Small intestine (tissue), 7 donors: Measurements from ENCODE around the gene TPD52L2. TPM values are rescaled to one million over a fixed set of nuclear protein-coding genes. Genes with fewer than 3 reads are reported as not detected.
A peak's percentile ranks its signal among the peaks of the same experiment; 100 is the strongest.

ENCODE experiments used
- DNase-seq, 2 donors: peaks; one replicate each; pipeline versions ENCODE4 v3.0.0 to v3.0.0-alpha.2; 2013
- FAIRE-seq: peaks from 2 replicates; lab custom pipeline; 2012; peaks lifted over from hg19 to GRCh38; lab: Jason Lieb, UNC
- H3K27ac ChIP-seq, 3 donors: one replicate each; pipeline ENCODE4 v1.5.1; 2013; ENCODE audit warnings: low read length in 2 of 3, mild to moderate bottlenecking in 2 of 3, control low read depth in 1 of 3, inconsistent platforms in 1 of 3, low read depth in 1 of 3, moderate library complexity in 1 of 3
- H3K27me3 ChIP-seq, 3 donors: one replicate each; pipeline ENCODE4 v1.6.1; 2013; ENCODE audit warnings: low read length in 3 of 3, inconsistent platforms in 1 of 3; ENCODE audit not compliant: control insufficient read depth in 3 of 3, insufficient read depth in 3 of 3
- H3K36me3 ChIP-seq, 3 donors: one replicate each; pipeline ENCODE4 v1.6.1; 2013; ENCODE audit warnings: low read length in 3 of 3, inconsistent platforms in 1 of 3, low read depth in 1 of 3, mild to moderate bottlenecking in 1 of 3, moderate library complexity in 1 of 3; ENCODE audit not compliant: control insufficient read depth in 3 of 3, insufficient read depth in 2 of 3
- H3K4me1 ChIP-seq, 3 donors: one replicate each; pipeline ENCODE4 v1.6.1; 2013; ENCODE audit warnings: low read length in 2 of 3, inconsistent platforms in 1 of 3, low read depth in 1 of 3, mild to moderate bottlenecking in 1 of 3, moderate library complexity in 1 of 3; ENCODE audit not compliant: control insufficient read depth in 3 of 3, insufficient read depth in 2 of 3
- H3K4me3 ChIP-seq, 3 donors: one replicate each; pipeline ENCODE4 v1.5.1; 2013; ENCODE audit warnings: low read length in 3 of 3, control low read depth in 1 of 3, inconsistent platforms in 1 of 3, low read depth in 1 of 3, mild to moderate bottlenecking in 1 of 3, moderate library complexity in 1 of 3
- H3K9me3 ChIP-seq, 2 donors: one replicate each; pipeline ENCODE4 v1.6.1; 2013; ENCODE audit warnings: low read depth in 1 of 2, low read length in 1 of 2; ENCODE audit not compliant: control insufficient read depth in 2 of 2, insufficient read depth in 1 of 2
- WGBS, 3 donors: extraction: QIAGEN DNeasy Blood & Tissue Kit; methylation state at CpG; one replicate each; pipeline ENCODE4 v1.1.7; 2013; 5-methylcytosine and 5-hydroxymethylcytosine counted together
- polyA plus RNA-seq, 4 donors: library from polyadenylated mRNA; stranded (reverse) in 3 of 4; unstranded in 1 of 4; fragments of 200-250 nt in 3 of 4; fragments of 120-200 nt in 1 of 4; gene quantifications; one replicate each; pipeline versions ENCODE4 v1.2.1 to v1.2.3, GENCODE V29; 2013
- donor health status: healthy with polysubstance abuse.
- donor health status: control.
- donor health status: control.
- donor health status: Bipolar disorder and iron deficiency.
- donor health status: healthy.

Gene TPD52L2
- polyA plus RNA-seq, 4 donors: 65.6 to 87.7 (median 70.0) TPM

DNA sequence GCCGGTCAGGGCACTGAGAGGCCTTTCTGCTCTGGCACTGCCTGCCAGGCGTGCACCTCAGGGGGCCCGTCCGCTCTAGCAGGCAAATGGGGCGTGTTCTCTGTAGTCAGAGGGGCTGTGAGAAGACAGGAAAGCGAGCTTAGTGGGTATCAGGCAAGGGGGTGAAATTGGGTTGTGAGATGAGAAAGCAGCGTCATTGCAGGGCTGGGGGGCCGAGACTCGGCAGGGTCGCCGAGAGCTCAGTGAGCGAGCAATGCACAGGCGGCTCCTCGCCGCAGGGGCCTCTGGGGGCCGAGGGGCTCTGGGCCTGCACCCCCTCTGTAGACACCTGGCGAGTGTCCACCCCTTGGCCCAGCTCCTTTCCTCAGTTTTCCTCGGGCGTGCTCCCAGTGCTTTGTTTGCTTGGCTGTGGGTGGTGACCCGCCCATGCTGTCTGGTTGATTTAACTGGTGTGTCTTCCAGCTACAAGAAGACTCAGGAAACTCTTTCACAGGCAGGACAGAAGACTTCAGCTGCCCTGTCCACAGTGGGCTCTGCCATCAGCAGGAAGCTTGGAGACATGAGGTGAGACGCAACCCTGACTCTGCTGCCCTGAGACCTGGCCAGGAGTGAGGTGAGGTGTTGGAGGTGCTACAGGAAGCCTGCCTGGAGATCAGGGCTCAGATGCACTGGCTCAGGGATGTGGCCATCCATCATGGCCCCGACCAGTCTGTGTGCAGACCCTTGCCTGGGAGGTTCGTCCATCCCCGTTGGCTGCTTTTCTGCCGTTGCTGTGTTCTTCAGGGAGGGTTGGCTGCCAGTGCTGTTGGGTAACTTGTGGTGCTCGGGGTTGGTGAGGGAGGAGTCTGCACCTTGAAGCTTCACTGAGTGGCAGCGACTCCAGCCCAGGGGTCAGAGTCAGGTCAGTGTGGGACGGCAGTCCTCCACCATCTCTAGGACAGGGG lies 17.5 kb downstream of the TPD52L2 start:
- no peak for DNase-seq
- no peak overlapping the region for H3K27ac ChIP-seq
- WGBS, 3 donors: 86 to 89% (median 87%) methylated on average over 26 to 28 of the region's 28 CpGs
- no peak overlapping the region for H3K4me3 ChIP-seq
- FAIRE-seq: no peak
- H3K4me1 ChIP-seq: peaks cover 0 to 4% (median 0%) of the 10 kb centered on the region in 3 donors
- H3K27me3 ChIP-seq: no peaks in the 10 kb centered on the region
- H3K36me3 ChIP-seq: peaks cover 10 to 85% (median 24%) of the 10 kb centered on the region in 3 donors
- no peaks in the 10 kb centered on the region for H3K9me3 ChIP-seq

DNA sequence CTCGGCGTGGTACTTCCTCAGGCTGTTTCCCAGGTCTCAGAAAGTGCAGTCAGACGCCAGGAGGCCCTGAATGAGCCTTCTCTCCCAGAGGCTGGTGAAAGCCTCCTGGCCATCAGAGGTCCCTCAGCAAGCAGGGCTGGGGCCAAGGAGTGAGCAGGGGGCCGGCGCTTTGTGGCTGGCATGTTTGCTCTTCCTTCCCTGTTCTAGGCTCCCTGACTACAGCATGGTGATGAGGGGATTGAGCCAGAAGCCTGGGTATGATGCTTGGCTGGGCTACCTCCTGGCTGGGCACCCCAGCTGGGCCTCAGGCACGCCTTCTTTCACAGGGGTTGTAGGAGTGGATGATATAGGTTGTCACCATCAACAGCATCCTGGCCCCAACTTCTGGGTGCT lies 18.1 kb downstream of the TPD52L2 start:
- Histone ChIP-seq H3K36me3 (peaks cover 10 to 85% (median 20%) of the 10 kb centered on the region in 3 donors), H3K27ac (no peak overlapping the region), H3K4me1 (peaks cover 0 to 4% (median 0%) of the 10 kb centered on the region in 3 donors), H3K27me3 (no peaks in the 10 kb centered on the region), H3K4me3 (no peak overlapping the region), H3K9me3 (no peaks in the 10 kb centered on the region)
- DNase-seq: no peak
- 86 to 94% (median 94%) methylated on average over 6 of the region's 6 CpGs for WGBS, 3 donors
- FAIRE-seq: no peak

DNA sequence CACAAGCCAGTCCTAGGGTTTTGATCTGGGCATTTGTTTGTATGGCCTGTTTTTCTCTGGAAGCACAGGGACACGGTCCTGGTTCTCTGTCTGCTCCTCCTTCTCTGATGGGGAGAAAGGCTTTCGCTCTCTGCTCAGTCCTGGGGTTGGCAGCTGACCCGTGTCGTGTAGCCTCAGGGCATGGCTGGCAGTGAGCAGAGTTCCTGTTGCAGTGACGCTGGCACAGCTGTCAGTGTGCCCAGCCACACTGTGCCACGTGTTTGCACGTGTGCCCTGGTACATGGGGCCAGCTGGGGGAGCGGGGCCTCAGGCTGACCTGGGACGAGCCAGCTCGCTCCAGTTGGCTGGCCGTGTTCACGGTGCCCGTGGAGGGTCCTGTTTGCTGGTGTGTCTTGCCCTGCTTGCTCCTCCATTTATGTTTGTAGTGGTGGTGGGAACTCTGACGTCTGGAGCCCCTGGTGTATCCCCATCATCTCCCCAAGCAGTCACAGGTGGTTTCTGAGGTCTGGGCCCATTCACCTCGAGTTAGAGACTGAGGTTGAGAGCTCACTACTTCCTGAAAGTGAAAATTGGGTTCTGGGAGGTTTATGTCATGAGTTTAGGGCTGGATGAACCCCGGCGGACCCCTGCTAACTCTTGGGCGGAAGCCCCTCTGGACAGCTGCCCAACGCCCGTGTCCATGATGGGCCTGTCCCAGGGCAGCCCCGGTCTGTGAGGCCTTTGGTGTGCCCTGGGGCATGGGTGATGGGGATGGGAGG lies 19.6 kb downstream of the TPD52L2 start:
- H3K4me3 ChIP-seq: no peak overlapping the region
- FAIRE-seq: no peak
- 80 to 86% (median 83%) methylated on average over 21 of the region's 21 CpGs for WGBS, 3 donors
- DNase-seq: no peak
- H3K27ac ChIP-seq: no peak overlapping the region
- H3K36me3 ChIP-seq: peaks cover 11 to 83% (median 12%) of the 10 kb centered on the region in 3 donors
- peaks cover 0 to 7% (median 3%) of the 10 kb centered on the region in 3 donors for H3K4me1 ChIP-seq
- H3K27me3 ChIP-seq: no peaks in the 10 kb centered on the region
- no peaks in the 10 kb centered on the region for H3K9me3 ChIP-seq

DNA sequence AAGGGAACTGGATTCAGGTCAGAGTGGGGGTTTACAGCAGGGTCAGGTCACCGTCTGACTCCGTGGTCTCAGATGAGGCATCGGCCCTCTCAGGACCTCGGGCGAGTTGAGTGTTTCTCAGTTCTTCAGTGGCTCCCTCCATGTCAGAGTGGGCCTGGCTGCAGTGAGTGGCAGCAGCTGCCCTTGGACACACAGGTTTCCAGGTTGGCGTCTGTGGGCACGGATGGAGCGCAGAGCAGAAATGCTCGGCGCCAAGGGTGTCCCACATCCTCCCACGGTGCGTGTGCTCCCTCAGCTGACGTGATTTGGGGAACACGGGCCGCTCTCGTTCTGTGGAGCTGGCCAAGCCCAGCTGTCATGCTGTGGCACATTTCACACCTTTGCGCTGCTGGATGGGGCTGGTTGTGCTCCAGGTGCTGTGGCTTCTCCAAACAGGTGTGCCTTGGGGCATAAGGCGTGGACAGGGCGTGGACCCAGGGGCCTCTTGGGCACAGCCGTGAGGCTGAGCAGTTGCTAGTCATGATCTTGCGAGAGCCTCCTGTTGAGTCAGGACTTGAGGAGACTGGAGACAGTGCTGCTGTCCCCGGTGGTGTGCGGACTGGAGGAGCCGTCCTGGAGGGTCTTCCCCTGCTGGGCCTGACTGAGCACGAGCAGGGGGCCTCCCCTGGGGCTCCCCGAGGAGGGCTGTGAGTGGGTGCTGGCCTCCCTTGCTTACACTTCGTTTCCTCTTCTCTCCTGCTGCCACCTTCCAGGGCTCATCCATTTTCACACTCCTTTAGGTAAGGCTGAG lies 20.4 kb downstream of the TPD52L2 start:
- Histone ChIP-seq H3K27me3 (no peaks in the 10 kb centered on the region), H3K9me3 (no peaks in the 10 kb centered on the region), H3K4me3 (no peak overlapping the region), H3K4me1 (peaks cover 0 to 10% (median 3%) of the 10 kb centered on the region in 3 donors), H3K27ac (no peak overlapping the region), H3K36me3 (peaks cover 15 to 85% (median 15%) of the 10 kb centered on the region in 3 donors)
- WGBS, 3 donors: 67 to 85% (median 69%) methylated on average over 24 to 27 of the region's 27 CpGs
- FAIRE-seq: no peak
- peak in 1 of 2 donors; percentile 69 for DNase-seq

DNA sequence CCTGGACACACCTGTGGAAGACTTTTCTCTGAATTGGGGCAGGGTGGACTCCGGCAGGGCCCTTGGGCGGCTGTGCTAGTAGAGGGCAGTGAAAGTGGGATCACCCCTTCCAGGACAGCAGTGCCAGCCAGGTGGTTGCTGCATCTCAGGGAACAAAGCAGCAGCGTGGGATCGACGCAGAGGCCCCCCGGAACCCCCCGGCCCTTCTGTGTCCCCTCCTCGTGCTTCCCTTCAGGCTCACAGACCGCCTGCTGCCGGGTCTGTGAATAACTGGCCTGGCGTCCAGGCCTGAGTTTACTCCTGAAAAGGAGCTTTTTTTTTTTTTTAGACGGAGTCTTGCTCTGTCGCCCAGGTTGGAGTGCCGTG lies 21.0 kb downstream of the TPD52L2 start:
- H3K4me3 ChIP-seq: no peak overlapping the region
- H3K27me3 ChIP-seq: no peaks in the 10 kb centered on the region
- no peak for DNase-seq
- H3K4me1 ChIP-seq: peaks cover 0 to 10% (median 3%) of the 10 kb centered on the region in 3 donors
- 94 to 96% (median 94%) methylated on average over 12 to 14 of the region's 14 CpGs for WGBS, 3 donors
- H3K9me3 ChIP-seq: no peaks in the 10 kb centered on the region
- H3K27ac ChIP-seq: no peak overlapping the region
- H3K36me3 ChIP-seq: peaks cover 15 to 88% (median 15%) of the 10 kb centered on the region in 3 donors
- FAIRE-seq: no peak

DNA sequence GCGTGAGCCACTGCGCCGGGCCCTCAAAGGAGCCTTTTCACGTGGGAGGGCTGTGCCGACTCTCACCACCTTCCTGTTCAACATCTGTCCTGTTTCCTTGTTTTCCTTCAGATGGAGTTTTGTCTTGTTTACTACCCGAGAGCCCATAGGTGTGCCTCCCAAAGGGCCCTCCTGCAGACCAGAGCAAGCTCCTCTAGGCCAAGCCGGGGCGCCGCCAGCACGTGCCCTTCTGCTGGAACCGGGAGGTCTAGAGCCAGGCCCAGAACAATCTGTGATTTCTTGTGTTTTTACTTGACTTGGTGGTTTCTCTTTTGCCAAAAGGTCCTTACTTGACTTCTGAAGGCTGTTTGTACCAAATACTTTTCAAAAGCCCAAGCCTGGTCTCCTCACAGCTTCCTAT lies 21.9 kb downstream of the TPD52L2 start:
- Histone ChIP-seq H3K4me1 (peaks cover 0 to 10% (median 3%) of the 10 kb centered on the region in 3 donors), H3K27me3 (no peaks in the 10 kb centered on the region), H3K27ac (no peak overlapping the region), H3K9me3 (no peaks in the 10 kb centered on the region), H3K4me3 (no peak overlapping the region), H3K36me3 (peaks cover 15 to 88% (median 15%) of the 10 kb centered on the region in 3 donors)
- DNase-seq (no peak), FAIRE-seq (no peak)
- 95 to 97% (median 96%) methylated on average over 10 to 11 of the region's 11 CpGs for WGBS, 3 donors

DNA sequence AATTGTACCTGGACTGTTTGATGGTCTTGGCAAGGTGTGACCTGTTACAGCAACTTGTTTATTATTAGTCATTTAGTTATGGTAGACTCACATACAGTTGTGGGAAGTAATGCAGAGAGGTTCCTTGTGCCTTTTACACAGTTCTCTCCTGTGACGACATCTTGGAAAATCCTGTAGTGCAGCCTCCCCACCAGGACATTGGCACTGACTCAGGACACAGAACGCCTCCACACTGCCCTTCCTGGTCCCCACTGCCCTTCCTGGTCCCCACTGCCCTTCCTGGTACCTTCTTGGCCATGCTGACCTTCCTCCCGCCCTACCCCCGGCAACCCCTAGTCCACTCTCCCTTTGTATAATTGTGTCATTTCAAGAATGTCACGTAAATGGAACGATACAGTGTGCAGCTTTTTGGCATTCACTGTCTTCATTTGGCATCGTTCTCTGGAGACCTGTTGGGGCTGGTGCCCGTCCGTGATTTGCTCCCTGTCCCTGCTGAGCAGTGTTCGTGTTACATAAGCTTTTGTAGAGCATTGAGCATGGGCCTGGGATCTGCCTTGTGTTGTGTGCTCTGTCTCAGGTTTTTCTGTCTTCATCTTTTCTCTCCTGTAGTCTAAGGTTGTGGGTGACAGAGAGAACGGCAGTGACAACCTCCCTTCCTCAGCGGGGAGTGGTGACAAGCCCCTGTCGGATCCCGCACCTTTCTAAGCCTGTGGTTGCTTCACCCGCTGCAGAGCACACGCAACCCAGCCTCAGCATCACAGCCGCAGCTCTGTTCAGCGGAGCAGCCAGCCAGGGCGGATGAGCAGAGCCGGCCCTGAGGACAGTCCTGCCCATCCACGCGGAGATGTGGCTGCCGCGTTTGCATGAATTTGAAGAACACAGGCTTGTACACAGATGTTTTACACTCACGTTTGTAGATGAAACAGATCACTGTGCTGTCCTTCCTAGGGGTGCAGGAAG lies 24.5 kb downstream of the TPD52L2 start:
- peak in 1 of 2 donors; percentile 77 for DNase-seq
- H3K4me1 ChIP-seq: peaks cover 3 to 11% (median 6%) of the 10 kb centered on the region in 3 donors
- no peaks in the 10 kb centered on the region for H3K9me3 ChIP-seq
- WGBS, 3 donors: 58 to 84% (median 70%) methylated on average over 25 of the region's 25 CpGs
- no peaks in the 10 kb centered on the region for H3K27me3 ChIP-seq
- H3K4me3 ChIP-seq: no peak overlapping the region
- no peak for FAIRE-seq
- H3K27ac ChIP-seq: peak overlapping the region in 2 of 3 donors; percentile 61 to 94
- H3K36me3 ChIP-seq: peaks cover 5 to 69% (median 12%) of the 10 kb centered on the region in 3 donors
